ENCODE data around the gene HIVEP3.

GRCh38 chr1:41838266-41838665, 80.5 kb downstream of the HIVEP3 start:
- TF ChIP-seq, protein P1, sequence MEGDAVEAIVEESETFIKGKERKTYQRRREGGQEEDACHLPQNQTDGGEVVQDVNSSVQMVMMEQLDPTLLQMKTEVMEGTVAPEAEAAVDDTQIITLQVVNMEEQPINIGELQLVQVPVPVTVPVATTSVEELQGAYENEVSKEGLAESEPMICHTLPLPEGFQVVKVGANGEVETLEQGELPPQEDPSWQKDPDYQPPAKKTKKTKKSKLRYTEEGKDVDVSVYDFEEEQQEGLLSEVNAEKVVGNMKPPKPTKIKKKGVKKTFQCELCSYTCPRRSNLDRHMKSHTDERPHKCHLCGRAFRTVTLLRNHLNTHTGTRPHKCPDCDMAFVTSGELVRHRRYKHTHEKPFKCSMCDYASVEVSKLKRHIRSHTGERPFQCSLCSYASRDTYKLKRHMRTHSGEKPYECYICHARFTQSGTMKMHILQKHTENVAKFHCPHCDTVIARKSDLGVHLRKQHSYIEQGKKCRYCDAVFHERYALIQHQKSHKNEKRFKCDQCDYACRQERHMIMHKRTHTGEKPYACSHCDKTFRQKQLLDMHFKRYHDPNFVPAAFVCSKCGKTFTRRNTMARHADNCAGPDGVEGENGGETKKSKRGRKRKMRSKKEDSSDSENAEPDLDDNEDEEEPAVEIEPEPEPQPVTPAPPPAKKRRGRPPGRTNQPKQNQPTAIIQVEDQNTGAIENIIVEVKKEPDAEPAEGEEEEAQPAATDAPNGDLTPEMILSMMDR (IDR thresholded peaks at IDR 0.05) = no peak
- no peak for TF ChIP-seq POLR2A (IDR thresholded peaks at IDR 0.05)

All from heart left ventricle (tissue), 13 donors.